GM18520 (cell line): ENCODE results near the gene FGA.

Experiments used
- ATAC-seq: cut with Tn5 transposase; IDR thresholded peaks from one replicate; pipeline ENCODE4 v1.9.1; 2021; ENCODE audit not compliant: unreplicated experiment

Gene FGA

GRCh38 chr4:154542271-154542879 lies 48.2 kb downstream of the FGA start:
- ATAC-seq, result no peak
